SU-DHL-6 (cell line): ENCODE measurements around the gene KRT84.

Source experiments
- H2AFZ ChIP-seq: fragments of 200-600 bp; sonication (generic); 2 replicates; pipeline ENCODE4 v1.6.1; 2014; ENCODE audit warnings: low read depth, mild to moderate bottlenecking, moderate library complexity, mixed read lengths, antibody characterized with exemption, low read length; ENCODE audit not compliant: severe bottlenecking
- H3F3A ChIP-seq: fragments of 200-600 bp; shearing (Covaris generic); 2 replicates; pipeline ENCODE4 v1.6.0; 2016; ENCODE audit warnings: antibody characterized with exemption, mild to moderate bottlenecking; ENCODE audit not compliant: insufficient read depth
- H3K27ac ChIP-seq: fragments of 200-600 bp; sonication (generic); 2 replicates; pipeline ENCODE4 v1.5.1; 2016; ENCODE audit warnings: low read depth, mild to moderate bottlenecking, low read length, moderate library complexity, mixed read lengths
- H3K27me3 ChIP-seq: fragments of 200-600 bp; sonication (generic), shearing (Covaris generic); 2 replicates; pipeline ENCODE4 v1.6.0; 2014; ENCODE audit warnings: mild to moderate bottlenecking, low read length
- H3K36me3 ChIP-seq: fragments of 200-600 bp; sonication (generic); 2 replicates; pipeline ENCODE4 v1.6.1; 2014; ENCODE audit warnings: mild to moderate bottlenecking, low read length, mixed read lengths
- H3K4me2 ChIP-seq: fragments of 300-600, 200-600 bp; shearing (Covaris generic), sonication (generic); 2 replicates; pipeline ENCODE4 v1.6.0; 2014; ENCODE audit warnings: low read length, low read depth, mild to moderate bottlenecking; ENCODE audit not compliant: poor library complexity, severe bottlenecking
- H3K4me3 ChIP-seq: fragments of 200-600 bp; sonication (generic); 2 replicates; pipeline ENCODE4 v1.5.1; 2014; ENCODE audit warnings: antibody characterized with exemption, low read length, mild to moderate bottlenecking, mixed read lengths; ENCODE audit not compliant: insufficient read depth, poor library complexity, severe bottlenecking
- H3K79me2 ChIP-seq: fragments of 200-600 bp; sonication (generic); 2 replicates; pipeline ENCODE4 v1.6.1; 2014; ENCODE audit warnings: mild to moderate bottlenecking, low read length, moderate library complexity; ENCODE audit not compliant: insufficient read depth
- H3K9ac ChIP-seq: fragments of 200-600 bp; sonication (generic); 2 replicates; pipeline ENCODE4 v1.7.0; 2014; ENCODE audit warnings: mild to moderate bottlenecking, low read length
- H3K9me2 ChIP-seq: fragments of 200-600 bp; sonication (generic); replicated peaks from 2 replicates; pipeline ENCODE4 v1.6.1; 2014; ENCODE audit warnings: low read length; ENCODE audit not compliant: insufficient read depth
- H3K9me3 ChIP-seq: fragments of 200-600 bp; sonication (generic); 2 replicates; pipeline ENCODE4 v1.6.1; 2014; ENCODE audit warnings: low read length, mixed read lengths; ENCODE audit not compliant: insufficient read depth
- H4K20me1 ChIP-seq: fragments of 200-600 bp; sonication (generic); 2 replicates; pipeline ENCODE4 v1.6.1; 2014; ENCODE audit warnings: low read depth, mild to moderate bottlenecking, antibody characterized with exemption, low read length, moderate library complexity, mixed read lengths
- EZH2phosphoT487 ChIP-seq: fragments of 200-600 bp; sonication (generic), shearing (Covaris generic); conservative IDR thresholded peaks from 2 replicates; pipeline ENCODE4 v1.6.1; 2018; ENCODE audit warnings: mild to moderate bottlenecking, antibody characterized with exemption, low read length, moderate library complexity, mixed read lengths
- TF ChIP-seq, protein P1 (sequence below): fragments of 200-600 bp; sonication (generic); IDR thresholded peaks from one replicate; pipeline ENCODE4 v1.5.1; 2017; ENCODE audit warnings: antibody characterized with exemption, mild to moderate bottlenecking, low read length, moderate library complexity; ENCODE audit not compliant: insufficient read depth, poor library complexity, severe bottlenecking

Gene KRT84

DNA sequence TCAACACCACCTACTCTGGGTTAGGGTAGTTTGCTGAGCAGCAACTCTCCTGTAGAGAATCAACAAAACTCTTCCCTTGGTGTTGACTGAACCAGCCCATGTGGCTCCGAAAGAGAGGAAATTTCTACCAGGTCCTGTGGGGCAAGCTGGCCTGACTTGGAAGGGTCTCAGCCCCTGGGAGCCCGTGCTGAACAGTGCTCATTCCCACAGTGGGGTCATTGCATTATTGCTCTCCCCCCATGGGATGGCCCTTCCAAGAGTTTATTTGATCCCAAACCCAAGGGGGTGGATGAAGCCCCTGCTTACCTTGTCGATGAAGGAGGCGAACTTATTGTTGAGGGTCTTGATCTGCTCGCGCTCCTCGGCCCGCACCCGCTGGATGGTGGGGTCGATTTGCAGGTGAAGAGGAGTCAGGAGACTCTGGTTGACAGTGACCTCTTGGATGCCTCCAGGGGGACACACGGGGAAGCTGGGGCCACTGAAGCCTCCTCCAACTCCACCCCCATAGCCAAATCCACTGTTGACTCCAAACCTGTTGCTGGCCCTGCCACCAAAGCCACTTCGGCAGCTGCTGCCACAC lies 48.1 kb upstream of the KRT84 start:
- TF ChIP-seq, protein P1, sequence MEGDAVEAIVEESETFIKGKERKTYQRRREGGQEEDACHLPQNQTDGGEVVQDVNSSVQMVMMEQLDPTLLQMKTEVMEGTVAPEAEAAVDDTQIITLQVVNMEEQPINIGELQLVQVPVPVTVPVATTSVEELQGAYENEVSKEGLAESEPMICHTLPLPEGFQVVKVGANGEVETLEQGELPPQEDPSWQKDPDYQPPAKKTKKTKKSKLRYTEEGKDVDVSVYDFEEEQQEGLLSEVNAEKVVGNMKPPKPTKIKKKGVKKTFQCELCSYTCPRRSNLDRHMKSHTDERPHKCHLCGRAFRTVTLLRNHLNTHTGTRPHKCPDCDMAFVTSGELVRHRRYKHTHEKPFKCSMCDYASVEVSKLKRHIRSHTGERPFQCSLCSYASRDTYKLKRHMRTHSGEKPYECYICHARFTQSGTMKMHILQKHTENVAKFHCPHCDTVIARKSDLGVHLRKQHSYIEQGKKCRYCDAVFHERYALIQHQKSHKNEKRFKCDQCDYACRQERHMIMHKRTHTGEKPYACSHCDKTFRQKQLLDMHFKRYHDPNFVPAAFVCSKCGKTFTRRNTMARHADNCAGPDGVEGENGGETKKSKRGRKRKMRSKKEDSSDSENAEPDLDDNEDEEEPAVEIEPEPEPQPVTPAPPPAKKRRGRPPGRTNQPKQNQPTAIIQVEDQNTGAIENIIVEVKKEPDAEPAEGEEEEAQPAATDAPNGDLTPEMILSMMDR, result no peak
- TF ChIP-seq EZH2phosphoT487, result no peak
- no peak overlapping the region for H3K4me3 ChIP-seq
- H3K79me2 ChIP-seq, result no peaks in the 10 kb centered on the region
- no peak overlapping the region for H3K27ac ChIP-seq
- no peaks in the 10 kb centered on the region for H3K9me3 ChIP-seq
- no peak overlapping the region for H3K4me2 ChIP-seq
- no peaks in the 10 kb centered on the region for H3F3A ChIP-seq
- H3K9ac ChIP-seq, result no peak overlapping the region
- H3K27me3 ChIP-seq, result no peaks in the 10 kb centered on the region
- H3K36me3 ChIP-seq, result no peaks in the 10 kb centered on the region
- no peaks in the 10 kb centered on the region for H4K20me1 ChIP-seq
- H2AFZ ChIP-seq, result no peak overlapping the region
- no peaks in the 10 kb centered on the region for H3K9me2 ChIP-seq

DNA sequence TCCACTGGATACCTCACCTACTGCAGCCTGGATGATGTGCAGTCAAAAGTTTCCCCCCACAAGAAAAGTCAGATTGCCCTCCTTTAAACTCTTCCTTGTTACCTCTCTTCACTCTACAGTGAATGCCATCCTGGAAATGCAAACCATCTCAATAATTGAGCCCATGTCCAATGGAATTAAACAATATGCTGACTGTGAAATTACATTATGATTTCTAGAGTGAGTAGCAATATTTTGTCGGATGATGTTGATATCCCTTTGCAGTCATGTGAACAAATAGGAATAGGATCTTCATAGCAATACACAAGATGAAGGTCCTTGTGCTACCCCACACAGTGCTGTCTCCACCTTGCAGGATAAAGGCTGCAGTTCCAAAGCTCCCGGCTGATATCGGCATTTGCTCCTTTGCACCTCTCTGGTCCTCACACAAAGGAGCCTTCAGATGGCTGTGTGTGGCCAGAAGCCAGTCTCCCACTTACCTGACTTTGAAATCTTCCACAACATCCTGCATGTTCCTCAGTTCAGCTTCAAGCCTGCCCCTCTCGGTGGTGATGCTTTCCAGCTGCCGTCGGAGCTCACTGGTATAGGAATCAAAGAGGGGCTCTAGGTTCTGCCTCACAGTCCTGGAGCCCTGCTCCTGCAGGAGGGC lies 47.2 kb upstream of the KRT84 start:
- Histone ChIP-seq H2AFZ (no peak overlapping the region), H3K27me3 (no peaks in the 10 kb centered on the region), H4K20me1 (no peaks in the 10 kb centered on the region), H3K9ac (no peak overlapping the region), H3K4me3 (no peak overlapping the region), H3K4me2 (no peak overlapping the region), H3K9me3 (no peaks in the 10 kb centered on the region), H3F3A (no peaks in the 10 kb centered on the region), H3K9me2 (no peaks in the 10 kb centered on the region), H3K27ac (no peak overlapping the region), H3K36me3 (no peaks in the 10 kb centered on the region), H3K79me2 (no peaks in the 10 kb centered on the region)
- TF ChIP-seq EZH2phosphoT487, result no peak
- TF ChIP-seq, protein P1, result no peak

DNA sequence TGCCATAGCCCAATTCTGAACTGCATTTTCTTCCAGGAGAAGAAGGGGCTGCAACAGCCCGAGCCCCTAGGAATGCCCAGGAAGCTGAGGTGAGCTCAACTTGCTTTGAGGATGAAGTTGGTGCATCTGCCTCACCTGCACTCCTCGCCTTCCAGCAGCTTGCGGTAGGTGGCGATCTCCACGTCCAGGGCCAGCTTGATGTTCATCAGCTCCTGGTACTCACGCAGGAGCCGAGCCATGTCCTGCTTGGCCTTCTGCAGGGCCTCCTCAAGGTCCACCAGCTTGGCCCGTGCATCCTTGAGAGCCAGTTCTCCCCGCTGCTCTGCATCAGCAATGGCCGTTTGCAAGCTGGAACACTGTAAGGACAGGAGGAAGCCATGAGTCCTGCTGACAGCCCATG lies 42.7 kb upstream of the KRT84 start:
- Histone ChIP-seq H3K4me3 (no peak overlapping the region), H3F3A (no peaks in the 10 kb centered on the region), H3K4me2 (no peak overlapping the region), H3K27me3 (no peaks in the 10 kb centered on the region), H4K20me1 (no peaks in the 10 kb centered on the region), H3K36me3 (no peaks in the 10 kb centered on the region), H3K9ac (no peak overlapping the region), H3K27ac (no peak overlapping the region), H3K9me3 (no peaks in the 10 kb centered on the region), H3K9me2 (no peaks in the 10 kb centered on the region), H3K79me2 (no peaks in the 10 kb centered on the region), H2AFZ (no peak overlapping the region)
- TF ChIP-seq, protein P1, result no peak
- TF ChIP-seq EZH2phosphoT487, result no peak
